Subcutaneous abdominal adipose tissue (tissue), 5 donors: ENCODE results near the gene SLC7A1.
"Not testable (repeated sequence)": the region's sequence is repeated elsewhere in the genome, so short reads cannot be mapped to it uniquely, and the experiment has no call there.

Source experiments
- H3K27ac ChIP-seq: one replicate; pipeline ENCODE4 v1.7.0; 2013; ENCODE audit warnings: low read depth, mild to moderate bottlenecking, inconsistent platforms, low read length, moderate library complexity
- H3K27me3 ChIP-seq, 5 donors: one replicate each; pipeline ENCODE4 v1.7.0; 2013; ENCODE audit warnings: low read length in 5 of 5, inconsistent platforms in 1 of 5; ENCODE audit not compliant: control insufficient read depth in 5 of 5, insufficient read depth in 4 of 5
- H3K36me3 ChIP-seq, 5 donors: one replicate each; pipeline ENCODE4 v1.7.0; 2013; ENCODE audit warnings: low read length in 5 of 5; ENCODE audit not compliant: control insufficient read depth in 5 of 5, insufficient read depth in 5 of 5
- H3K4me1 ChIP-seq, 5 donors: one replicate each; pipeline ENCODE4 v1.7.0; 2013; ENCODE audit warnings: low read length in 5 of 5, mild to moderate bottlenecking in 3 of 5, moderate library complexity in 1 of 5; ENCODE audit not compliant: control insufficient read depth in 5 of 5, insufficient read depth in 5 of 5
- H3K4me3 ChIP-seq, 5 donors: one replicate each; pipeline ENCODE4 v1.7.0; 2013; ENCODE audit warnings: low read length in 5 of 5, low read depth in 1 of 5
- H3K9ac ChIP-seq, 5 donors: one replicate each; pipeline ENCODE4 v1.7.0; 2013; ENCODE audit warnings: low read length in 5 of 5, mild to moderate bottlenecking in 4 of 5, moderate library complexity in 3 of 5
- H3K9me3 ChIP-seq, 5 donors: one replicate each; pipeline ENCODE4 v1.7.0; 2013; ENCODE audit warnings: low read length in 5 of 5; ENCODE audit not compliant: control insufficient read depth in 5 of 5
- donor health status: healthy.
- donor health status: healthy.
- donor health status: healthy.
- donor health status: healthy.
- donor health status: healthy.

Gene SLC7A1

DNA sequence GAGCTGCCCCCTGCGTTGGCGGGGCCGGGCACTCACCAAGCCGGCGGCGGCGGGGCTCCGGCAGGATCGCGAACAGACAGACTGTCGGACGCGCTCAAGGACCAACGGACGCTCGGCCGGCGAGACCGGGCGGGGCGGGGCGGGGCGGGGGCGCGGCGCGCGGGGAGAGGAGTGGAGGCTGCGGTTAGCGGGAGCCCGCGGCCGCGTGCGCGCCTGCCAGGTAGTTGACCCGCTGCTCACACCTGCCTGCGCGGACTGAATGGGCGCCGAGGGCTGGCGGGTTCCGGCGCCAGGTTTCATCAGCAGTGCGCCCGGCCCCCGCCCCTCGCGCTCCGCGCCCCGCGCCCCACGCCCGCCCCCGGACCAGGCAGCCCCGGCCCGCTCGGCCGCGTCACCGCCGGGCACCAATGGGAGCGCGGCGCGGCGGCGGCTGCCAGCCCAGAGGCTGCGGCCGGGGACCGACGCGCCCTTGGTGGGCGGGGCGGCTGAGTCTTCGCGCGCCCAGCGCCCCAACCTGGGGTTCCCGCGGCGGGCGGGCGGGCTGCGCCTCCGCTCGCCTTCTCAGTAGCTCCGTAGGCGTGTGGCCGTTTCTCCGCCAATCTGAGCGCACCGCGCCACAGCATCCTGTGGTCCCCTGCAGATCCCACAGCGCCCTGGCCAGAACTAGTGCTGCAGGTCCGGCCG is at the start of gene SLC7A1:
Gene SLC7A1 (minus strand): TSS at position 309 of the 684 bp plus-strand sequence. CDS start 59,500 bp downstream, outside the sequence.
- H3K27me3 ChIP-seq: peaks cover 0 to 6% (median 3%) of the 10 kb centered on the region in 5 donors
- no peaks in the 10 kb centered on the region for H3K36me3 ChIP-seq
- peak within 1 kb of the TSS; percentile 62 to 79 (median 73) for H3K4me3 ChIP-seq
- peaks cover 0 to 16% (median 14%) of the 10 kb centered on the region in 5 donors for H3K4me1 ChIP-seq
- H3K9me3 ChIP-seq: no peaks in the 10 kb centered on the region
- H3K9ac ChIP-seq: peak within 1 kb of the TSS in 4 of 5 donors; percentile 59 to 75 (median 72)
- peak within 1 kb of the TSS; percentile 71 for H3K27ac ChIP-seq

DNA sequence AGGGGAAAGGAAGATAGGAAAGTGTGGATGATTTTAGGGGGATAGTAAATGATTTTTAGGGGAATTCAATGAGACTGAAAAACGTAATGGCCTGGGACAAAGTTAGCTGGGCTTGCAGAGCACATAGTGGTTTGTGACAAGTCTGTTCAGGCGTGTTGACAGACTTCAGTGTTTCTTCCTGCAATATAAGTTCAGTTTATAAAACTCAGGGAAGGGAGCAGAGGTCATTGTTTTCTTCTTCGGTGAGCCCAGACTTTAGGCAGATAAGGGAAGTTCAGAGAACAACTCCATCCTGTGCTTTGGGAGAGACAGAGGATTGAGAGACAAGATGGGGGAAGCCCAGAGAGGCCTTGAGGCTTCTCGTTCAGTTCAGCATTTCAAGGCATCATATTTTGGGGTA is 45.2 kb upstream of the SLC7A1 start:
- Histone ChIP-seq H3K4me3 (no peak overlapping the region), H3K9me3 (no peaks in the 10 kb centered on the region), H3K27me3 (peaks cover 0 to 5% (median 0%) of the 10 kb centered on the region in 5 donors), H3K27ac (no peak overlapping the region), H3K9ac (no peak overlapping the region), H3K36me3 (no peaks in the 10 kb centered on the region), H3K4me1 (no peaks in the 10 kb centered on the region)

DNA sequence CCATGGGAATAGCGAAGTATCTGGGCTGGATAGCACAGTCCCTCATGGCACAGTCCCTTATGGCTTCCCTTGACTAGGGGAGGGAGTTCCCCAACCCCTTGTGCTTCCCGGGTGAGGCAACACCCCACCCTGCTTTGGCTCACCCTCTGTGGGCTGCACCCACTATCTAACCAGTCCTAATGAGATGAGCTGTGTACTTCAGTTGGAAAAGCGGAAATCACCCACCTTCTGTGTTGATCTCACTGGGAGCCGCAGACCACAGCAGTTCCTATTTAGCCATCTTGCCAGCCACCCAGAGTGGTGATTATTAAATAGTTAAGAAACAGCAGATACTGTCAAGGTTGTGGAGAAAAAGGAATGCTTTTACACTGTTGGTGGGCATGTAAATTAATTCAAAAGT is 41.3 kb upstream of the SLC7A1 start:
- not testable (repeated sequence) for H3K27me3 ChIP-seq, H3K36me3 ChIP-seq, H3K9me3 ChIP-seq, H3K27ac ChIP-seq, H3K4me1 ChIP-seq, H3K9ac ChIP-seq, H3K4me3 ChIP-seq

DNA sequence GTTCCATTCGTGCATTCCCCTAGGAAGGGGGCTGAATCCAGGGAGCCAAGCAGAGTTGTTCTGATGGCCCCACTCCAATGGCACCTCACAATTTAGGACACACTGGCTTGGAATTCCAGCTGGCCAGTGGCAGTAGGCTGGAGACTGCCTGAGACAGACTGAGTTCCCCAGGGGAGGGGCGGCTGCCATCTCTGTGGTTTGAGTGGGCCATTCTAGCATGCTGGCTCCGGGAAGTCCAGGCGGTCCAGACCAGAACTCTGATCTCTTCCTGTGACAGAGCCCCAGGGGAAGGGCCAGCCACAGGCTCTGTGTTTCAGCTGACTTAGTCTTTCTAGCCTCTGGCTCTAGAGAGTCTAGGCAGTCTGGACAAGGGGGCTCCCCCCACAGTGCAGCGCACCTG is 29.5 kb upstream of the SLC7A1 start:
- no peak overlapping the region for H3K4me3 ChIP-seq
- no peaks in the 10 kb centered on the region for H3K27me3 ChIP-seq
- no peaks in the 10 kb centered on the region for H3K9me3 ChIP-seq
- H3K9ac ChIP-seq: no peak overlapping the region
- no peak overlapping the region for H3K27ac ChIP-seq
- H3K36me3 ChIP-seq: no peaks in the 10 kb centered on the region
- H3K4me1 ChIP-seq: no peaks in the 10 kb centered on the region

DNA sequence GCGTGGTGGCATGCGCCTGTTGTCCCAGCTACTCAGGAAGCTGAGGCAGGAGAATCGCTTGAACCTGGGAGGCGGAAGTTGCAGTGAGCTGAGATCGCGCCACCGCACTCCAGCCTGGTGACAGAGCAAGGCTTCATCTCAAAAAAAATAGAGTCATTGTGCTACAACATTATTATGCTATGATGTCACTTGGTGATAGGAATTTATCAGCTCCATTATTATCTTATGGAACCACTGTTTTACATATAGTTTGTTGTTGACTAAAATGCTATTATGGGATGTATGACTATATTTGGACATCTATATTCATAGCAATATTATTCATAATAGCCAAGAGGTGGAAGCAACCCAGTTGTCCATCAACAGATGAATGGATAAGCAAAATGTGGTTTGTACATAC is 26.4 kb upstream of the SLC7A1 start:
- no peak overlapping the region for H3K4me3 ChIP-seq
- no peaks in the 10 kb centered on the region for H3K27me3 ChIP-seq
- H3K9ac ChIP-seq: no peak overlapping the region
- no peaks in the 10 kb centered on the region for H3K36me3 ChIP-seq
- H3K9me3 ChIP-seq: peaks cover 0 to 3% (median 0%) of the 10 kb centered on the region in 5 donors
- H3K4me1 ChIP-seq: no peaks in the 10 kb centered on the region
- no peak overlapping the region for H3K27ac ChIP-seq

DNA sequence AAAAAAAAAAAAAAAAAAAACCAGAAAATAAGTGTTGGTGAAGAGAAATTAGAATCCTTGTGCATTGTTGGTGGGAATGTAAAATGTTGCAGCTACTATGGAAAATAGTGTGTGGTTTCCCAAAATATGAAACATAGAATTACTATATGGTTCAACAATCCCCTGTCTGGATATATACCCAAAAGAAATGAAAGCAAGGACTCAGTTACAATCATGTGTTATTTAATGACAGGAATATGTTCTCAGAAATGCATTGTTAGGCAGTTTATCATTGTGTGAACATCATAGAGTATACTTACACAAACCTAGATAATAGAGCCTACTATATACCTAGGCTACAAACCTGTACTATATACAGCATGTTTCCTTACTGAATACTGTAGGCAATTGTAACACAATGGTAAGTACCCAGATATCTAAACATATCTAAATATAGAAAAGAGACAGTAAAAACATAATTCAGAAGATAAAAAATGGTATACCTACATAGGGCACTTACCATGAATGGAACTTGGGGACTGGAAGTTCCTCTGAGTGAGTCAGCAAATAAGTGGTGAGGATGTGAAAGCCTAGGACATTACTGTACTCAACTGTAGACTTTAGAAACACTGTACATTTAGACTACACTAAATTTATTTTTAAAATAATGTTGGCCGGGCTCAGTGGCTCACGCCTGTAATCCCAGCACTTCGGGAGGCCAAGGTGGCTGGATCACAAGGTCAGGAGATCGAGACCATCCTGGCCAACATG is 25.7 kb upstream of the SLC7A1 start:
- H3K27ac ChIP-seq: no peak overlapping the region
- H3K36me3 ChIP-seq: no peaks in the 10 kb centered on the region
- H3K27me3 ChIP-seq: no peaks in the 10 kb centered on the region
- no peaks in the 10 kb centered on the region for H3K4me1 ChIP-seq
- H3K9ac ChIP-seq: no peak overlapping the region
- peaks cover 0 to 3% (median 0%) of the 10 kb centered on the region in 5 donors for H3K9me3 ChIP-seq
- no peak overlapping the region for H3K4me3 ChIP-seq

DNA sequence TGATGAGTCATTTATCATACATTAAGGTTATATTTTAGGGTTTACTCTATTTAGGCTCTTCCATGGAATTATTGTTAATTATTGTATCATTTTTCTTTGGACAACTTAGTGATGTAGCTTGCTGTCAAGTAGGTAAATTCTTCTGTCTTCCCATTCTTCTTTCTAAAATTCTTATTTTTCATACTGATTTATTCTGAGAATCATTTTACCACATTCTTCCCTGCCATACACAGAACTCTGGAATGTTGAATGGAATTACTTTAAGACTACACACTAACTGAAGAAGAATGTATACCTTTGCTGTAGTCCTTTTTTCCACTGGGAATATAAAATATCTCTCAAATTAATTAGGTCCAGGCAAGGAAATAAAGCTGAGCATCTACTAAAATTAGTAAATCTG is 24.5 kb upstream of the SLC7A1 start:
- Histone ChIP-seq H3K36me3 (no peaks in the 10 kb centered on the region), H3K4me1 (no peaks in the 10 kb centered on the region), H3K9me3 (peaks cover 0 to 3% (median 0%) of the 10 kb centered on the region in 5 donors), H3K27ac (no peak overlapping the region), H3K27me3 (no peaks in the 10 kb centered on the region), H3K9ac (no peak overlapping the region), H3K4me3 (no peak overlapping the region)

DNA sequence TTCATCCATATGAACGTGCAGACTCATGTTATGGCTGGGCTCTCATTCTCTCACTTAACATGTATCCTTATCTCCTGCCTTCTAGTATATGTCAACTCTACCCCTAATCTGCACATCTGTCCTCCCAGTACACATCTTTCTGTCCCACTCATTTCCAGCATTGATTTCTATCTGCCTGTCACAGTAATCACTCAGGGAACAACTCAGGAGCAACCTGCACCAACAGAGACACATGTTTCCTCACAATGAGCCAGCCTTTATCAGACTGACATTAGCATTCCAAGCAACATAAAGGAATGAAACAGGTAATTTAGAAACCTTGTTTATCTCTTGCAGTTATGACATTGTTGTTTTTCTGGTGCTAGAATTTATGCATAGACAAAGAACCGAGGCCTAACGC is 17.6 kb upstream of the SLC7A1 start:
- Histone ChIP-seq H3K27ac (no peak overlapping the region), H3K9ac (no peak overlapping the region), H3K9me3 (peaks cover 0 to 6% (median 0%) of the 10 kb centered on the region in 5 donors), H3K27me3 (peaks cover 0 to 8% (median 0%) of the 10 kb centered on the region in 5 donors), H3K4me1 (no peaks in the 10 kb centered on the region), H3K36me3 (no peaks in the 10 kb centered on the region), H3K4me3 (no peak overlapping the region)

DNA sequence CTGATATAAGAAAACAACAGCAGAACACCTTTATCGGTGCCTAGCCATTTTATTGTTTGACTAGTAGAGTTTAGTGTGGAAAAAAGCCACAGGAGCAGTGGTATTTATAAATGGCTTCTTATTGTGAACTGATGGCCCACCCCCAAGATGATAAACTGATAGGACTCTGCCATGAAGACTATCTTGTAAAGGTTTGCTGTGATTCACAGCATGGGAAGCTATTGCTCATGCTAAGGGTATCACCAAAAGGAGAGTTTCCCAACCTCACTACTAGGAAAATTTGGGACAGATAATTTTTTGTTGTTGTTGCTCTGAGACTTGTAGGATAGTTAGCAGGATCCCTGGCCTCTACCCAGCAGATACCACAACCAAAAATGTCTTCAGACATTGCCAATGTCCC is 12.0 kb upstream of the SLC7A1 start:
- no peaks in the 10 kb centered on the region for H3K9me3 ChIP-seq
- H3K27ac ChIP-seq: no peak overlapping the region
- peaks cover 0 to 8% (median 0%) of the 10 kb centered on the region in 5 donors for H3K27me3 ChIP-seq
- H3K36me3 ChIP-seq: no peaks in the 10 kb centered on the region
- no peak overlapping the region for H3K9ac ChIP-seq
- H3K4me3 ChIP-seq: no peak overlapping the region
- no peaks in the 10 kb centered on the region for H3K4me1 ChIP-seq

DNA sequence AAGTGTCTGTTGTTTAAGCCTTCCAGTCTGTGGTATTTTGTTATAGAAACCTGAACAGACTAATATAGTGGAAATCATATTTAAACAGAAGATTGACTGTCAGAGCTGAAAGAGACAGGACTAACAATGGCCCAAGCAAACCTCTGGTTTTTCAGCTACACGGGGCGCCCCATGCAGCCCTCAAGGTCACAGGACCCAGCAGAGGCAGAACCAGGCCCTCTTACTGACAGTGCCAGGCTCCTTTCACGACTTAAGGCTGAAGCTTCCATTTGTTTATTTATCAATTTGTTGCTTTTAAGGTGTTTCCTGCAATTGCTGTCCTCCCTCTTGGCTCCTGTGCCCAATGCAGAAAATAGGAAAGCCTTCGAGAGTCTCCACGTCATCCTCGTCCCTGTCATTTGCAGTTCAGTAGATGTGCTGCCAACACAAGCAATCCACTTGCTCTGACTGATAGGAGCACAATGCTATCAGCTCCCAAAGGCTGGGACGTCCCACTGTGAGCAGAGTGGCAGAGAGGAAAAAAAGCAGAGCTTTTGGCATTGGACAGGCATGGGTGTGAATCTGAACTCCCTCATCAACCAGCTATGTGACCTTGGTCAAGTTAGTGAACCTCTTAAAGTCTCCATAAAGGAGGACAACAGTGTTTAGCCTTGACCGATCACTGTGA is 10.5 kb upstream of the SLC7A1 start:
- Histone ChIP-seq H3K27ac (no peak overlapping the region), H3K36me3 (no peaks in the 10 kb centered on the region), H3K4me1 (no peaks in the 10 kb centered on the region), H3K9me3 (no peaks in the 10 kb centered on the region), H3K9ac (no peak overlapping the region), H3K4me3 (no peak overlapping the region), H3K27me3 (peaks cover 0 to 8% (median 0%) of the 10 kb centered on the region in 5 donors)
